BJ (cell line): ENCODE measurements around the gene RB1. TPM values are rescaled to one million over a fixed set of nuclear protein-coding genes. Genes with fewer than 3 reads are reported as not detected.
"Not testable (repeated sequence)": the region's sequence is repeated elsewhere in the genome, so short reads cannot be mapped to it uniquely, and the experiment has no call there.

Source experiments
- CTCF ChIA-PET: fragments of 350-600 bp; formaldehyde crosslinking; extraction: SDS; loops from one replicate; lab custom pipeline; 2021; ENCODE audit warnings: antibody characterized with exemption, inconsistent platforms; lab: Yijun Ruan, JAX
- POLR2A ChIA-PET: fragments of 300-600 bp; sonication (Branson Sonifier 250); formaldehyde crosslinking; extraction: SDS; loops from one replicate; lab custom pipeline; 2021; ENCODE audit warnings: antibody characterized with exemption; lab: Charles Lee
- DNase-seq: peaks from one replicate; pipeline ENCODE4 v3.0.0-alpha.2; 2011; ENCODE audit warnings: low read depth
- H3K27me3 ChIP-seq: 2 replicates; pipeline ENCODE4 v1.6.0; 2011; ENCODE audit warnings: low read length; ENCODE audit not compliant: control insufficient read depth, insufficient read depth
- H3K36me3 ChIP-seq: 2 replicates; pipeline ENCODE4 v1.5.1; 2011; ENCODE audit warnings: low read length; ENCODE audit not compliant: control insufficient read depth, insufficient read depth
- H3K4me3 ChIP-seq: 2 replicates; pipeline ENCODE4 v1.5.1; 2011; ENCODE audit warnings: low read depth, mild to moderate bottlenecking, control low read depth, low read length
- polyA plus RNA-seq: library from polyadenylated mRNA; depleted of rRNA; stranded (reverse); fragments of >200 nt; gene quantifications from 2 replicates; pipeline ENCODE4 v1.2.3, GENCODE V29; 2011
- TF ChIP-seq, protein P1 (sequence below): IDR thresholded peaks from 2 replicates; pipeline ENCODE4 v1.5.1; 2011; ENCODE audit warnings: low read depth, mild to moderate bottlenecking, control low read depth, inconsistent platforms, low read length, moderate library complexity; ENCODE audit not compliant: insufficient read depth

Gene RB1
- polyA plus RNA-seq, 1 experiment, result 11.2 TPM

- H3K36me3 ChIP-seq, result peaks cover 16% of the 10 kb centered on the region
- no peak overlapping the region for H3K4me3 ChIP-seq
- POLR2A ChIA-PET, result interaction anchor here (1.1 kb wide), 1 partner anchor 11 kb away, joined by 4 read pairs; no protein-coding TSS in a partner anchor
- TF ChIP-seq, protein P1, sequence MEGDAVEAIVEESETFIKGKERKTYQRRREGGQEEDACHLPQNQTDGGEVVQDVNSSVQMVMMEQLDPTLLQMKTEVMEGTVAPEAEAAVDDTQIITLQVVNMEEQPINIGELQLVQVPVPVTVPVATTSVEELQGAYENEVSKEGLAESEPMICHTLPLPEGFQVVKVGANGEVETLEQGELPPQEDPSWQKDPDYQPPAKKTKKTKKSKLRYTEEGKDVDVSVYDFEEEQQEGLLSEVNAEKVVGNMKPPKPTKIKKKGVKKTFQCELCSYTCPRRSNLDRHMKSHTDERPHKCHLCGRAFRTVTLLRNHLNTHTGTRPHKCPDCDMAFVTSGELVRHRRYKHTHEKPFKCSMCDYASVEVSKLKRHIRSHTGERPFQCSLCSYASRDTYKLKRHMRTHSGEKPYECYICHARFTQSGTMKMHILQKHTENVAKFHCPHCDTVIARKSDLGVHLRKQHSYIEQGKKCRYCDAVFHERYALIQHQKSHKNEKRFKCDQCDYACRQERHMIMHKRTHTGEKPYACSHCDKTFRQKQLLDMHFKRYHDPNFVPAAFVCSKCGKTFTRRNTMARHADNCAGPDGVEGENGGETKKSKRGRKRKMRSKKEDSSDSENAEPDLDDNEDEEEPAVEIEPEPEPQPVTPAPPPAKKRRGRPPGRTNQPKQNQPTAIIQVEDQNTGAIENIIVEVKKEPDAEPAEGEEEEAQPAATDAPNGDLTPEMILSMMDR, result no peak
- H3K27me3 ChIP-seq, result no peaks in the 10 kb centered on the region
- DNase-seq, result no peak
- CTCF ChIA-PET, result no interaction called here
These were observed 16.8 kb downstream of the RB1 start for GRCh38 chr13:48320399-48320790.

GRCh38 chr13:48320891-48321510 lies 17.4 kb downstream of the RB1 start:
- ChIA-PET POLR2A (interaction anchor here (1.1 kb wide), 1 partner anchor 12 kb away, joined by 4 read pairs; no protein-coding TSS in a partner anchor), CTCF (no interaction called here)
- TF ChIP-seq, protein P1, result no peak
- DNase-seq, result no peak
- Histone ChIP-seq H3K36me3 (peaks cover 16% of the 10 kb centered on the region), H3K4me3 (no peak overlapping the region), H3K27me3 (no peaks in the 10 kb centered on the region)

- peaks cover 16% of the 10 kb centered on the region for H3K36me3 ChIP-seq
- TF ChIP-seq, protein P1, result no peak
- H3K27me3 ChIP-seq, result no peaks in the 10 kb centered on the region
- CTCF ChIA-PET, result no interaction called here
- DNase-seq, result no peak
- POLR2A ChIA-PET, result no interaction called here
- H3K4me3 ChIP-seq, result no peak overlapping the region
These were observed 18.7 kb downstream of the RB1 start for GRCh38 chr13:48322294-48322693.

DNA sequence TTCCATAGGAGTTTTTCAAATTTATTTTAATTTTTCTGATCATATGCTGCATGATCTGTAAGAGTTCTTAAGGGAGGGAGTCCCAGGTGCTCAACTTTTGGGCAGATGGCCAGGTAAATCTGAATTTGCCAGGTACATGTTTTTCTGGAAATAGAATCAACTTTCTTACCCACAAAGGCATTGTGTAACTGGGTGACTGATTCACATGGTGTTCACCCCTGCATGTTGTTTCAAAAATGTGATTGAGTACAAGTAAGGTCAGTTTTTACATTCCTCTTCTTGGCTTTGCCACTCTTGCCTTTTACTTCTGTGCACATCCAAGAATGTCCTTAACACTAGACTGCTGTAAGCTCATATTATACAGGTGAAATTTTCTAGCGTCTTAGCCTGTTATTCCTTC lies 30.4 kb downstream of the RB1 start:
- CTCF ChIA-PET, result interaction anchor here (0.6 to 4.7 kb wide), 10 partner anchors 20 to 435 kb away, joined by 3 to 85 read pairs (median 4); no protein-coding TSS in a partner anchor
- TF ChIP-seq, protein P1, result no peak
- Histone ChIP-seq H3K27me3 (no peaks in the 10 kb centered on the region), H3K36me3 (peaks cover 1% of the 10 kb centered on the region; the same call in 1 of the 2 replicates), H3K4me3 (no peak overlapping the region)
- POLR2A ChIA-PET, result no interaction called here
- DNase-seq, result no peak

DNA sequence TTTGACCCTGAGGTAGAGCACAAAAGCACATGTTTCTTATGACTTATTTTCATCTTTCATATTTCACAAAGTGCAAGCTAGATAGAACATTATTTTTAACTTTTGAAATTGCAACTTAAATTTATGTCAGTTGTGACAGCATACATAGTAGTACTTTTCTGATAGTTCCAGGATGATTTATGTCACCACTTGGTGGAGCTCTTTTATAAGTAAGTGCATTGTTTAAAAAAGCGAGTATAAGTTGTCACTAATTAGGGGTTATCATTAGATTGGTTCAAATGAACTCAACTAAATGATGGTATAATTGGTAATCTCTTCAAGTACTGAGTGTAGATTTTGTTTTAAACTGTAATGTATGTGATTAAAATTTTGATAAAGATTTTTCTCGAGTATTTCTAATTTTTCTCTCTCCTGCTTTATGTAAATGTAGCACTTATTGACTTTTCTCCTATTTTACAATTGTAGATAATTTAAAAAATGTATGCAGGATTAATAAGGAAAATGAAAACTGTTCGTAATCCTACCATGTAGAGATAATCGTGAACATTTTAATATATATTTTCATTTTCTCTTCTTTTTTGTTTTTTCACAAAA lies 31.1 kb downstream of the RB1 start:
- Histone ChIP-seq H3K27me3 (no peaks in the 10 kb centered on the region), H3K4me3 (no peak overlapping the region), H3K36me3 (peaks cover 1% of the 10 kb centered on the region; the same call in 1 of the 2 replicates)
- ChIA-PET POLR2A (no interaction called here), CTCF (interaction anchor here (0.7 to 4.7 kb wide), 10 partner anchors 18 to 434 kb away, joined by 3 to 85 read pairs (median 4); no protein-coding TSS in a partner anchor)
- peak; percentile 9 for DNase-seq
- TF ChIP-seq, protein P1, result peak; percentile 29; the same call in 1 of the 2 replicates

DNA sequence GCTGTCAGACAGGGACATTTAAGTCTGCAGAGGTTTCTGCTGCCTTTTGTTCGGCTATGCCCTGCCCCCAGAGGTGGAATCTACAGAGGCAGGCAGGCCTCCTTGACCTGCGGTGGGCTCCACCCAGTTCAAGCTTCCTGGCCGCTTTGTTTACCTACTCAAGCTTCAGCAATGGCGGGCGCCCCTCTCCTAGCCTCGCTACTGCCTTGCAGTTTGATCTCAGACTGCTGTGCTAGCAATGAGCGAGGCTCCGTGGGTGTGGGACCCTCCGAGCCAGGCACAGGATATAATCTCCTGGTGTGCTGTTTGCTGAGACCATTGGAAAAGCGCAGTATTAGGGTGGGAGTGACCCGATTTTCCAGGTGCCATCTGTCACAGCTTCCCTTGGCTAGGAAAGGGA lies 35.6 kb downstream of the RB1 start:
- POLR2A ChIA-PET, DNase-seq: not testable (repeated sequence)
- CTCF ChIA-PET, result interaction anchor here (1.2 kb wide), 1 partner anchor 241 kb away, joined by 3 read pairs; no protein-coding TSS in a partner anchor

More for the DNA sequence above, 35.6 kb downstream of the RB1 start:
- H3K4me3 ChIP-seq, H3K27me3 ChIP-seq, H3K36me3 ChIP-seq: not testable (repeated sequence)
